OCI-LY7 (cell line): ENCODE data around the gene MAPK11.

Source experiments
- CTCF ChIP-seq: fragments of 200-600 bp; sonication (generic); conservative IDR thresholded peaks from 2 replicates; pipeline ENCODE4 v1.5.1; 2014; ENCODE audit warnings: mild to moderate bottlenecking, antibody characterized with exemption, low read length, moderate library complexity, mixed read lengths
- EZH2phosphoT487 ChIP-seq: fragments of 200-600 bp; sonication (generic); IDR thresholded peaks from 2 replicates; pipeline ENCODE4 v1.6.1; 2018; ENCODE audit warnings: low read depth, borderline replicate concordance, mild to moderate bottlenecking, mixed run types, antibody characterized with exemption, low read length, moderate library complexity, mixed read lengths

GRCh38 chr22:50228366-50228765, 41.8 kb downstream of the MAPK11 start:
- TF ChIP-seq CTCF, result no peak
- TF ChIP-seq EZH2phosphoT487, result no peak
